CD4-positive, alpha-beta T cell treated with Interleukin-6 at 100 ng/mL for 8 hours (primary cell): Measurements from ENCODE around the gene LRP1B.
"Not testable (repeated sequence)": the region's sequence is repeated elsewhere in the genome, so short reads cannot be mapped to it uniquely, and the experiment has no call there.

ENCODE experiments used
- DNase-seq: peaks from one replicate; pipeline ENCODE4 v3.0.0-alpha.2; 2020; ENCODE audit warnings: mixed read lengths, low spot score

Gene LRP1B

DNA sequence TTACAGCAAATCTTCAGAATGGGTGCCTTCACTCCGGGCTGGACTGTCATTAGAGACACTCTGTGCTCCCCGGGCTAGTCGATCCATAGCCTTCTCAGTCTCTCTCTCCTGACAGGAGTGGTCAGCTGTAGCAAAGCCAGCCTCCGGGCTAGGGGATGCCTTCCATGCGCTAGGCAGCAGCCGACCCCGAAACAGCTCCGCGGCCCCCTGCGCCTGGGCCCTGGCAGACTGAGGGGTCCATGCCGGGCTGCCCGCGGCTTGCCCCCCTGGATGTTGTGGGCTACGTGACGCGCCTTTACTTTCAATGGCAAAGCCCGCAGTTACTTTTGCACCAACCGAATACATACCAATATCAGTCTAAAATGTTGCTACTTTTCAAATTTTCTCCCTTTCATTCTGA lies 1447.2 kb downstream of the LRP1B start:
- no peak for DNase-seq

DNA sequence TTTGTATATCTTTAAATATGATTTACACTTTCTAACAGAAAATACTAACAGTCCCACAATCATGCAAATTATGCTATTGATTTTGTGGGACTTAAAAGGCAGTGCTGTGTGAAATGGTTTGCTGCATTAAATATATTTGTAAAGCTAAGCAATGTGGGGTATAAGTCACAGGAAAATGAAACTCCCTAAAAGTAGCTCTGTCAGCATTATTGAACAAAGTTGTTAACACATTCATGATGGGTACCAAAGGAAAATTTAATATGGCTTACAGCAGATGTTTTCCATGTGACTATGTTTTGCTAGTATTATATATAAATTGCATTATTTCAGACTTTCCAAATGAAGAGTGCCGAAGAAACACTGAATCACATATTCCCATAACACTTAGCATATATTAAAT lies 1450.0 kb downstream of the LRP1B start:
- no peak for DNase-seq

DNA sequence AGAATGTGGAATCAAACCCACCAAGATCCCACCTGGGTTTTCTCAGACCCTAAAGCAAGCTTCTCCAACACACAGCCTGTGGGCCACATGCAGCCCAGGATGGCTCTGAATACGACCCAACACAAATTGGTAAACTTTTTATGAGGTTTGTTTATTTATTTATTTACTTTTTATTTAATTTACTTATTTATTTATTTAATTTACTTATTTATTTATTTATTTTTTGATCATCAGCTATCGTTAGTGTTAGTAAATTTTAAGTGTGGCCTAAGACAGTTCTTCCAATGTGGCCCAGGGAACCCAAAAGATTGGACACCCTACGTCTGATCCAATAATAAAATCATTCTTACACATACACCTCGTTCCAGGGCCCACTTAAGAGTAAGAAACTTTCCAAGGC lies 1451.1 kb downstream of the LRP1B start:
- no peak for DNase-seq

DNA sequence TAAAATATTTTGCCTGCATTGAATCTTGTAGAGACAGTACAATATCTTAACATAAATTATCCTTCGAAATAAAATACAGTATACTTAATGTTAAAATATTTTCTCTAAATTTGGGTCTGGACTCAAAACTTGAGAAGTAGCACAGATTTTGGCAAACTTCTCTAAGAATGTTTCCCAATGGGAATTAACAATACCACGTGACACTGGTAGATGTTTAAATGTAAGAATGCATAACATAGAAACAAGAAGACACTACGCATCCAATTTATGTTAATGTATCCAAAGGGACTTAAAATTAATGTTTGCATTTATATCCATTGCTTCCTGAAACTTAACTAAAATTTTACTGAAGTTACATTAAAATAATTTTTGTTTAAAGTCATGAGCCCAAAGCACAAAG lies 1460.9 kb downstream of the LRP1B start:
- DNase-seq: no peak

DNA sequence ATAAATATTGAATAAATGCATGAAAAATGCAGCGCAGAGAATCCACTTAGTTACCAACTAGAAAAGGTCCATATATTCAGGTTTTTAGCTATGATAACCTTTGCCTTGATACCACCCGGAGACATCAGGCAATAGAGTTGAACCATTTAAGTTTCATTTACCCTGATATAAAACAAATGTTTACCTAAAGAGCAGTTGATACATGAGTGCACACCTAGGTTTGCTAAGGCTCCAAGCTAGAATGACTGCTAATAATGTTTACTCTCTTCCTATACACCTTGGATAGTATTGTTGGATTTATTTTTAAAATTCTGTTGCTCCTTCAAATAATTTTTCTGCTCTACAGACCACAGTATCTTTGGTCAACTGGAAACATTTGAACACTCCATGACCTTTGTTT lies 1463.6 kb downstream of the LRP1B start:
- no peak for DNase-seq

DNA sequence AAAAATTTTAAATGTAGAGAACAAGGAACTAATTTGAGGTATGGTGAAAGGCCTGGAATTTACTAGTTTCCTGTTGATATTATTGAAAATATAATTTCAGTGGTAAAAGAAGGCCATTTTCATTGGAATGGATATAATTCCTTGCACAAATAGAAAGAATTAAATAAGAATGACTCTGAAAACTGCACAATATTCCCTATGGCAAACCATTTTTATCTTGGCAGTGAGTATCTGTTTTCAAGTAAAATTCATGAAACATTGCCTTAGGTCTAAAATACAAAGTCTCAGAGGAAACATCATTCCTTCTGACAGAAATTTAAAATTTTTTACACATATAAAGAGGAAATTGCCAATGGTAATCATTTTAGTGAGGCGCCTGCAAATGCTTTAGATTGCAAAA lies 1468.3 kb downstream of the LRP1B start:
- no peak for DNase-seq

DNA sequence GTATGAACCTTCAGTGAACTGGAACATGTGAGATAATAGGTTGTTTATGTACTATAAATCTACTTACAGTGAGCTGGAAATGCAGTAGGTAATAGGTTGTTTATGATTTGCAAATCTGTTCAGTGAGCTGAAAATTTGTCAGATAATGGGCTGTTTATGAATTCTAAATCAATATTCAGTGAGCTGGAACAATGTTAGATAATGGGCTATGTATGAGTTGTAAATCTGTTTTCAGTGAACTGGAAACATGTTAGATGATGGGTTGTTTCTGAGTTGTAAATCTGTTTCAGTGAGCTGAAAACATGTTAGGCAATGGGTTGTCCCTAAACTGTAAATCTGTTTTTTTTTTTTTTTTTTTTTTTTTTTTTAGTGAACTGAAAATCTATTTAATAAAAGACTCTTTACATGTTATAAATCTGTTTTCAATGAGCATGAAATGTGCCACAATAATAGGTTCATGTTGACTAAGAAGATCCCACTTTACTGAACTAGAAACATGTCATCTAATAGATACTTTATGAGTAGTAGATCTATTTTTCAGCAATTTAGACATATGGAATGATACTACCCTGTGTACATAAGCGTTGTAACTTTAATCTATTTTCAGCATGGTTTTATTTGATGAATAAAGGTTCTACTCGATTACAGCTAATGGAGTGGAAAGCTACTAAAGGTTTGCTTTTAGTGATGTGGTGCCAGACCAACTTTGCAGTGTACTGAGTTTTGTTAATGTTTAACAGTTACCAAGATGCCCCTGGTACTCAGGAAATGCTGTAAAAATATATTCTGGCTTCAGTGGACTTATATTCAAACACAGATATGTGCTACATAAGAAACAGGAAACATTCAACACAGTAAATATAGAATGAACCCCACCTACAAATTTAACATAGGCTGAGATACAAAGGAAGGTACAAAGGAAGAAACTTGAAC lies 1471.8 kb downstream of the LRP1B start:
- DNase-seq: no peak

DNA sequence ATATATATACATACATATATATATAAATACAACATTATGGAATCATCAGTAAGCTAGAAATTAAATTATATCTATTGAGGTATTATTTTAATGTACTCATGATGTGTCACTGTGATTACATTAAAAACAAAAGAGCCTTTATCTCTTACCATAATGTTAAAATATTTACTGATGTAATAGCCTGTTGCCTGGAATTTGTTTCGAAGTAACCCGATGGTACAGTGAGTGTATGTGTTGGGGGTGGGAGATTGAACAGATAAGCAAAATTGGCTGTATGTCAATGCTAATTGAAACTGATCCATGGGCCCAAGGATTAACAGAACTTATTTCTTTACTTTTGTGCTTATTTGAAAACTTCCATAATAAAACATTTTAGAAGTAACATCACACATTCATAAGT lies 1473.2 kb downstream of the LRP1B start:
- DNase-seq: no peak

DNA sequence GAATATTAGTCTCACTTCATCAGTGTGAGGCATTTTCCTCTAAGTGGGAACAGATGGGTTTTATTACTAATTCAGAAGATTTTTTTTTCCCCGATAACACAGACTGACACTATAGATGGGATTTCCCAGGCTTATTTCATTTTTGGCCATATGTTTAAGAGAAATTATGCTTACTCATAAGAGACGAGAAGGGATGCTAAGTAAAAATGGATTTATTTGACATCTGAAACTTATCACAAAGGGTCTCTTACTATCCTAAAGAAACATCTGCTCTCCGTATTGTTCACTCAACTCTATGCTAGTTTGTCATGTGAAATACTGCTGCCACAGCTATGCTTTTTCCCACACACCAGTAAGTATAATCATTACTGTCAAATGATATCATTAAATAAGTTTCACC lies 1476.3 kb downstream of the LRP1B start:
- DNase-seq: no peak

DNA sequence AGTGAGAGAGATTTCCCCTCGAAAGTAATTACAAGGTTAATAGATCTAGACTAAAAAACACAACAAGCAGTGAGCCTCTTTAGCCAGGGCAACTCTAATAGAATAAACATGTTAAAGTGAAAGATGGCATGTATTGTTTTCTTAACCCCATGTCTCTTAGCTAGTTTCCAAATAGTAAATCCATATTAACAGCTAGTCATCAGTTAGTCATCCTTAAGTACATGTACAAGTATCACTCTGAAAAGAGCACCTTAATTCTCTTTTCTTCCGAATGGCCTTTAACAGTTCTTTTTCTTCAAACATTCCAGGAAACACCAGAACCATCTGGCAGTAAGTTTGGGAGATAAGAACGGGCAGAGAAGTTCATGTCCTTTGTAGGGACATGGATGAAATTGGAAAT lies 1480.0 kb downstream of the LRP1B start:
- no peak for DNase-seq

DNA sequence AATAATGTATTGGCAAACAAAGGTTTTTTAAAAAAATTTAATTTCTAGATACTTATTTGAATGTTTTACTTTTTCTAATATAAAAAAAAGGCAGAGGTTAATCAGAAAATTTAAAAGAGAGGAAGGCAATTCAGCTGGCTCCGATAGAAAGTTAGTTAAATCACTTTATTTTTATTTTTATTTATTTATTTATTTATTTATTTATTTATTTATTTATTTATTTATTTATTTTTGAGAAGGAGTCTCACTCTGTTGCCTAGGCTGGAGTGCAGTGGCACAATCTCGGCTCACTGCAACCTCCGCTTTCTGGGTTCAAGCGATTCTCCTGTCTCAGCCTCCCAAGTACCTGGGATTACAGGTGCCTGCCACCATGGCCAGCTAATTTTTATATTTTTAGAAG lies 1480.7 kb downstream of the LRP1B start:
- DNase-seq: not testable (repeated sequence)

DNA sequence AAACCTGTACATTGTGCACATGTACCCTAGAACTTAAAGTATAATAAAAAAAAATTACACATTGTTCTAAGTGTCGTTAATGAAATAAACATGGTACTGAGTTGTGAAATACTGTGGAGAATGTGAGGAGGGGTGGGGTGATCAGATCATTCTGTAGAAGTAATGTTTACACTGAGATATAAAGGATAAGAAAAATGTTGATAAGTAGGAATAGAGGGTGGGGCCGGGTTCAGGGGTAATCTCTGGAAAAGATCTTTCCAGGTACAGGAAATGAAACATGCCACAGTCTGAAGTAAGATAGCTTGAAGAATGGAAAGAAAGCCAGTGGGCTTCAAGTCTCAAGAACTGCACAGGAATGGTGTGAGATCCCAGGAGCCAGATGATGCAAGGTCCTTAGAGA lies 1482.4 kb downstream of the LRP1B start:
- no peak for DNase-seq

DNA sequence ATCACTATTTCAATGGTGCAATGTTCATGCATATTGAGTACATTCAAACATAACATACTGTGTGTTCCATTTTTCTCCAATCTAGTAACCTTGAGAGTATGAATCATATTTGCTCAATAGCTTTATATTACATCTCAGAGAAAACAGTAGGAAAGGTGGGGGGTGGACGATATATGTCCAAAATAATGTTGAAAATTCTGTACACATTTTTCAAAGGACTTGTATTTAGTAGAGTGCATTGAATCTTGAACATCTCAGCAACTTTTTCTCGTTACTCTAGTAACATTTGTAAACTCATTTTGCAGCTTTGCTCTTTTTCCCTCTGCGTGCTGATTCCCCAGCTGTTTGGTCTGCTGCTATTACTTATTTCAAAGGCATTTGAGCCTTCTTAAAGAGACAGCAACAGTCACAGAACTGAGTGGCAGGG lies 1487.0 kb downstream of the LRP1B start:
- no peak for DNase-seq

DNA sequence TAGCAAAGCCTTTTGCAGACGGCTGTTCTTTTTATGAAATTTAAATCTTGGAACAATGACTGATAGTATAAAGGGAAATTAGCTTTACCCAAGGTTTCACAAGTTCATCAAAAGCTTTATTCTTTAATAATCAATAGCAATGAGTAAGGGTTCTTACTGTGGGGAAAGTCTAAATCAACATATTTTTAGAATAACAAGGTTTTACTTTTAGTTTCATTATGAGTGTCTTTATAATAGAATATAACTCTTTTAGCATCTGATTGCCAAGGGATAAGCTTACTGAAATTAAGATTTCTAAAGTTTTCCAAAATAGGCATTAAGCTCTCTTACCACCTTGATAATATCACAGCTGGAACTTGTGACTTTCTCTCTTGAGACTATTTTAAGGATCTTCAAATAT lies 1489.7 kb downstream of the LRP1B start:
- no peak for DNase-seq

DNA sequence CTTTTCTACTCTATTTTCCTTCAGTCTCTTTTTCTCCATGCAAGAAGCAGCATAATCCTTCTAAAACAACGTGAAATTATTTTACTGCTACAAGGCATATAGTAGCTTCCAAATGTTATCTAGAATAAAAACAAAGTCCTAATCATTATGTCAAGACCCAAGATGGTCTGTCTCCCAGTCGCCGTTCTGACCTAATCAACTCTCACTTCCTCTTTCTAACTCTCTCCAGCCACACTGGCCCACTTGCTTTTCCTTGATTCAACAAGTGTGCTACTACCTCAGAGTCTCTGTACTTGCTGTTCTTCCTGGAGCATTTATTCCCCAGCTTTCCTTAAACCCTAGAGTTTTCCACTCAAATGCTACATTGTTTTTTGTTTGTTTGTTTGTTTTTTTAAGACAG lies 1491.2 kb downstream of the LRP1B start:
- DNase-seq: no peak

DNA sequence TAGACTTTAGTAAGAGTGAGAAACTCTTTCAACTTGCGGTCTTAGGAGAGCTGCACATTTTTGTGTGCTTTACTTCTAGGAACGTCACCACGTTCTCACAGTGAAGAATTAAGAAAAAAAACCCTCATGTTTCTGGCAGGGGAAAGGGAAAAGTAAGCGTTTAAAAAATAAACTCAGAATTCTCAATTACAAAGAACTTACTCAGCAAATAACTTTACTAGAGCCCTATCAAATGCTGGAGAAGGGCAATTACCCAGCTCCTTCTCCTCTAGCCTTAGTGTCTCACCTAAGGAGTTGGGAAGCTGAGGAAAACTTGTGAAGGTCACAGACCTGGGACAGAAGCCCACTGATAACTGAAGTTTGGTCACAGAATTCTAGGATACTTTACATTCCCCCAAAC lies 1500.3 kb downstream of the LRP1B start:
- no peak for DNase-seq

DNA sequence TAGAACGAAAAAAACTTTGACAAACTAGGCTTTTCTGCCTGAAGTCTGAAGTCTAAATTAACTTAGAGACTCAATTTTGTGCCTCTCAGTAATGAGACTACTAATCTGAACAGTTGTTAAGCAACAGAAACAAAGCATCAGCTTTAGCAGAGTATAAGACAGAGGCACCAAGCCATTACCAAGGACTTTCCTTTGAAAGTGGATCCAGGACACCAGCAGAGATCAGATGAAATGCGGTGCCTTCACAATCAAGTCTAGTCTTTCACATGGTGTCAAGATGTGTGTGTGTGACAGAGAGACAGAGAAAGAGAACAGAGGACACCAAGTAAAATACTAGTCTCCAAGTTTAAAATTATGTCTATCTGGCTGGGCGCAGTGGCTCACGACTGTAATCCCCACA lies 1502.9 kb downstream of the LRP1B start:
- DNase-seq: no peak

DNA sequence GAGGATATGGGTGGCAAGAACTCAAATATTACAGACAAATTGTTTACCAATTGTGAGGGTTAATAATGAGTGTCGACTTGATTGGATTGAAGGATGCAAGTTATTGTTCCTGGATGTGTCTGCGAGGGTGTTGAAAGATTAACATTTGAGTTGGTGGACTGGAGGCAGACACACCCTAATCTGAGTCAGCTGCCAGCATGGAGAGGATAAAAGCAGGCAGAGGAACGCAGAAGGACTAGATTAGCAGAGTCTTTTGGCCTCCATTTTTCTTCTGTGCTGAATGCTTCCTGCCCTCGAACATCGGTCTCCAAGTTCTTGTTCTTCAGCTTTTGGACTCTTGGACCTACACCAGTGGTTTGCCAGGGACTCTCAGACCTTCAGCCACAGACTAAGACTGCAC lies 1503.7 kb downstream of the LRP1B start:
- DNase-seq: no peak

DNA sequence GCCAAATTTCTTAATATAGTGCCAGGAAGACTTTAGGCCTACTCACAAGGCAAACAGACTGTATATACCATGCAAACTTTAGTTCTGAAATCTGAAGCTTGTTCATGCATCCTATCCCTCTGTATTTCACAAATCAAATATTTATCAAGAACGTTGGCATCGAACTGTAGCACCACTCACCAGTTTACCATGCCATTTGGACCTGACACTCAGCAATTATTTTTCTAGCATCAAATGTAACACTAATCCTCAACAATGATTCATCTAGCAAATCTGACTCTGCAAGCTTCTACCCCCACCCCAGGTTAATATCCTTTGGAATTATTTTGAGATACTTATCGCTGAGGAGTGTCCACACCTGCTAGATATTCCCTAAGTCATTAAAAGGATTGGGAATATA lies 1506.6 kb downstream of the LRP1B start:
- DNase-seq: no peak

DNA sequence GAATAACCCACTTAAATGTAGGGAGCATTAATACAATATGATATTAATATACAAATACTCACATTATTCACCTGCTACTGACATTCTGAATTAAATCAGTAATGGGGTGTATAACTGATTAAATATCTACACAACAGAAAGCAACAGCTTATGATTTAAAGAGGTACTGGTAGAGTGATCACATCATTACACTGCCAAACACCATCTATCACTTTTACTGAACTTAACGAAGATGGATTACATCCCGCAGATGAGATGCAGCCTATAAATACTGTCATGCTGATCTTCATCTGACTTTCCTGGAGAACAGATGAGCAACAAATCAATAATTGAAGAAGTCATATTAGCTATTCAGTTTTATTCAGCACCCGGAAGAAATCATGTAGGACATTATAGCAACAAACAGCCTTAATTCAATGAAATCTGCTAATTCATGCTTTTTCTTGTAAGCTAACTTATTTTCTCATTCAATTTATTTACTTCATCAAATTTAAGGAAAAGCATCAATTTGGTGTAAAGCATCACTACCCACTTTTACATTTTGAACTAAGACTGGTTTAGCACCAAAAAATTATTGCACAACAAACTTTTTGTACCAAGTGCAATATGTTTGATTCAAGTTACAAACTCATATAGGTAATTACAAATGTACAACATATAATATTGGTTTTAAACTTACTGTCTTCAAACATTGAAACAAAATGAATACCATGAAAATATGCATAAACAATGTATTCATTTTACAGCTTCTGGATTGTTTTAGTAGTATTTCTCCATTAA lies 1509.0 kb downstream of the LRP1B start:
- DNase-seq: no peak

DNA sequence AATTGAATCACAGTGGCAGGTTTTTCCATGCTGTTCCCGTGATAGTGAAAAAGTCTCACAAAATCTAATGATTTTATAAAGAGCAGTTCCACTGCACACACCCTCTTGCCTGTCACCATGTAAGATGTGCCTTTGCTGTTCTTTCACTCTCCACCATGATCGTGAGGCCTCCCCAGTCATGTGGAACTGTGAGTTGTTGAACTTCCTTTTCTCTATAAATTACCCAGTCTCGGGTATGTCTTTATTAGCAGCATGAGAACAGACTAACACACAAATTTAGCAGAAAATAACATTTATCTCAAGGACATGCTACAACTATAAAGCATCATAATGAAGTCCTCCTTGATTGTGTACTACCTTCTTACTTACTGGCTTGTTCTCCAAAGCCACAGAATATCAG lies 1526.0 kb downstream of the LRP1B start:
- no peak for DNase-seq

DNA sequence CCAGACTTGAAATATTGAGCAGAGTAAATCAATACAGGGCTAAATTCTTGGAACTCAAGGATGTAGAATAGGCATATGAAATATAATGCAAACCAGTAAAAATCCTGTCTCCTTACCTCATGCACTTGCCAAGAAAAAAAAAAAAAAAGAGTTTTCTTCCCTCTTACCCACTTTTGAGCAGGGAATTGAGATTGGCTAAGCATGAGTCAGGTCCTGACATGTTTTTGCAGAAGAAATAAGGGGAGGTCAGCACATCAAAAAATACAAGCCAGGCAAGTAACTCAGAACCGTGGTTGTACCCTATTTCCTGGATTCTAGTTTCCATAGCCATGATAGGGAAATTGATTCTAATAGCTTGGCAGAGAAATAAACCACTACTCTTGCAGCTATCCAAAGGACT lies 1526.7 kb downstream of the LRP1B start:
- no peak for DNase-seq

DNA sequence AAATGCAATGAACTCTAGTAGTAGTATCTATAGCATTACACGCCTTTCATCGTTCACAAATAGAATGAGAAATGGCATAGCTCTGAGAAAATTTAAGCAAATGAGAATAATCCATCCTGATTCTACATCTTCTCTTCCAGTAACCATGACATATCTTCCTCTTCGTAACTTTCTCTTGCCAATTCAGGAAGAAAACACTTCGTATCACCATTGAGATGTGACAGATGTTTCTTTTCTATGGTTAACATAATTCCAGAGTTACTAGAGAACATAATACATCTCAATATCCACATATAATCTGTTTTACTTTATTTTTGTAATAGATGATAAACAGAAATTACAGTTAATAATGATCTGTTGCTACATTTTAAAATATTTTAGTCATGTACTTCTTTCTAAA lies 1527.4 kb downstream of the LRP1B start:
- DNase-seq: no peak
